K562 (cell line): ENCODE measurements around the gene COL16A1. TPM values are rescaled to one million over a fixed set of nuclear protein-coding genes. Genes with fewer than 3 reads are reported as not detected.

Source experiments
- CBFB ChIP-seq: sonication (generic); formaldehyde crosslinking; IDR thresholded peaks from 2 replicates; pipeline ENCODE4 v1.4.0; 2020; ENCODE audit warnings: mild to moderate bottlenecking, missing genetic modification reagents
- DACH1 ChIP-seq: fragments of 450-650 bp; IDR thresholded peaks from 2 replicates; pipeline ENCODE4 v1.6.1; 2018; ENCODE audit not compliant: partially characterized antibody
- ELF4 ChIP-seq: fragments of 450-650 bp; formaldehyde crosslinking; IDR thresholded peaks from 2 replicates; pipeline ENCODE4 v1.4.0; 2022; ENCODE audit warnings: missing genetic modification characterization
- FOXJ3 ChIP-seq: sonication (generic); formaldehyde crosslinking; IDR thresholded peaks from 2 replicates; pipeline ENCODE4 v1.4.0; 2020; ENCODE audit warnings: mild to moderate bottlenecking, missing genetic modification reagents
- HEY1 ChIP-seq: fragments of 250-450 bp; sonication (Bioruptor Pico); IDR thresholded peaks from 2 replicates; pipeline ENCODE4 v1.5.0; 2020; ENCODE audit warnings: mild to moderate bottlenecking, moderate library complexity, borderline replicate concordance
- KDM5B ChIP-seq: fragments of 200-600 bp; sonication (generic); IDR thresholded peaks from 2 replicates; pipeline ENCODE4 v1.6.1; 2012; ENCODE audit warnings: low read depth, mild to moderate bottlenecking, moderate library complexity, low read length, control low read depth, inconsistent platforms; ENCODE audit not compliant: insufficient replicate concordance
- MECOM ChIP-seq: fragments of 250-450 bp; sonication (Bioruptor Pico); IDR thresholded peaks from 2 replicates; pipeline ENCODE4 v1.8.0; 2022; ENCODE audit warnings: inconsistent platforms
- NR2C2 ChIP-seq, 2 experiments: fragments of 200-800 bp in 1 of 2; sonication (Bioruptor generic) in 1 of 2; sonication (generic) in 1 of 2; formaldehyde crosslinking in 1 of 2; IDR thresholded peaks; 2 replicates each; pipeline versions ENCODE4 v1.6.1 to v1.8.0; 2016 to 2022; ENCODE audit warnings: mild to moderate bottlenecking in 1 of 2, missing compliant biosample characterization in 1 of 2, missing genetic modification characterization in 1 of 2, missing genetic modification reagents in 1 of 2
- PHB ChIP-seq: fragments of 250-450 bp; sonication (Bioruptor Pico); IDR thresholded peaks from 2 replicates; pipeline ENCODE4 v1.5.0; 2021
- PHB2 ChIP-seq: fragments of 450-650 bp; IDR thresholded peaks from 2 replicates; pipeline ENCODE4 v1.6.1; 2017; ENCODE audit warnings: low read depth
- RBFOX2 ChIP-seq: fragments of 200-400 bp; formaldehyde crosslinking; IDR thresholded peaks from 2 replicates; pipeline ENCODE4 v1.6.1; 2017; ENCODE audit warnings: low read depth, mild to moderate bottlenecking, low read length, moderate library complexity
- RBM25 ChIP-seq: fragments of 200-400 bp; formaldehyde crosslinking; IDR thresholded peaks from 2 replicates; pipeline ENCODE4 v1.6.1; 2018; ENCODE audit warnings: low read length, low read depth, moderate library complexity; ENCODE audit not compliant: severe bottlenecking
- RFX5 ChIP-seq: IDR thresholded peaks from 2 replicates; pipeline ENCODE4 v1.6.1; 2011; ENCODE audit warnings: low read depth, mild to moderate bottlenecking, improper control_type of control experiment, low read length
- SIX5 ChIP-seq, 2 experiments: IDR thresholded peaks; 2 replicates each; pipeline ENCODE4 v1.6.1; 2011; ENCODE audit warnings: low read length in 2 of 2, borderline replicate concordance in 1 of 2, low read depth in 1 of 2, mild to moderate bottlenecking in 1 of 2, moderate library complexity in 1 of 2; ENCODE audit not compliant: insufficient read depth in 1 of 2
- STAG1 ChIP-seq: sonication (generic); formaldehyde crosslinking; IDR thresholded peaks from 2 replicates; pipeline ENCODE4 v1.5.0; 2020; ENCODE audit warnings: missing genetic modification reagents, borderline replicate concordance
- TCF7 ChIP-seq: sonication (generic); IDR thresholded peaks from 2 replicates; pipeline ENCODE4 v1.6.1; 2016; ENCODE audit warnings: antibody characterized with exemption, borderline replicate concordance
- ZNF133 ChIP-seq: fragments of 250-450 bp; sonication (Bioruptor Pico); IDR thresholded peaks from 2 replicates; pipeline ENCODE4 v1.4.0; 2020; ENCODE audit warnings: mild to moderate bottlenecking
- ZNF174 ChIP-seq: fragments of 250-450 bp; sonication (Bioruptor Pico); IDR thresholded peaks from 2 replicates; pipeline ENCODE4 v1.4.0; 2020; ENCODE audit warnings: mild to moderate bottlenecking
- ZSCAN32 ChIP-seq: fragments of 450-650 bp; formaldehyde crosslinking; IDR thresholded peaks from 2 replicates; pipeline ENCODE4 v1.4.0; 2020; ENCODE audit warnings: mild to moderate bottlenecking, moderate library complexity
- polyA plus RNA-seq, 8 experiments: library from polyadenylated mRNA; depleted of rRNA in 4 of 8; stranded (reverse) in 5 of 8; unstranded in 3 of 8; fragments of >200 nt; fragmentation: Nextera tagmentation in 2 of 8; fragmentation: Illumina TruSeq in 1 of 8; extraction: Ambion mirVana in 2 of 8; extraction: Trizol in 1 of 8; gene quantifications; 2 replicates each; pipeline versions ENCODE4 v1.2.1 to v1.2.3, GENCODE V29; 2011 to 2014; ENCODE audit warnings: inconsistent platforms in 1 of 8, missing spikeins in 1 of 8
- total RNA-seq, 7 experiments: library from RNA; depleted of rRNA in 6 of 7; stranded (reverse); fragments of >200 nt in 6 of 7; fragmentation: Illumina TruSeq in 2 of 7; extraction: Trizol in 2 of 7; gene quantifications; 2 replicates each; pipeline versions ENCODE4 v1.2.1 to v1.2.3, GENCODE V29; 2011 to 2021; ENCODE audit warnings: low replicate concordance in 1 of 7
- TF ChIP-seq, protein P1 (sequence below): fragments of 250-450 bp; sonication (Bioruptor Pico); IDR thresholded peaks from 2 replicates; pipeline ENCODE4 v1.5.0; 2021; ENCODE audit warnings: mild to moderate bottlenecking, borderline replicate concordance
- TF ChIP-seq, protein P2 (sequence below), 3 experiments: fragments of 200-800 bp in 1 of 3; sonication (Bioruptor generic) in 1 of 3; sonication (generic) in 1 of 3; formaldehyde crosslinking in 1 of 3; IDR thresholded peaks; 2 replicates each; pipeline versions ENCODE4 v1.6.1 to v1.8.0; 2016 to 2022; ENCODE audit warnings: mild to moderate bottlenecking in 2 of 3, missing compliant biosample characterization in 2 of 3, missing genetic modification characterization in 2 of 3, missing genetic modification reagents in 1 of 3
- TF ChIP-seq, protein P3 (sequence below): fragments of 450-650 bp; formaldehyde crosslinking; IDR thresholded peaks from 2 replicates; pipeline ENCODE4 v1.4.0; 2020; ENCODE audit warnings: mild to moderate bottlenecking
- TF ChIP-seq, protein P4 (sequence below): fragments of 450-650 bp; conservative IDR thresholded peaks from 2 replicates; pipeline ENCODE4 v1.6.1; 2016; ENCODE audit warnings: missing genetic modification characterization, low read depth, mild to moderate bottlenecking, missing compliant biosample characterization, moderate library complexity

Gene COL16A1
- total and polyA plus RNA-seq, 9 of the 15 experiments (the other 6 are each of a cell fraction or from before 2014, with no cell fraction given): 0.11 to 0.60 (median 0.11) TPM; not detected in 6

DNA sequence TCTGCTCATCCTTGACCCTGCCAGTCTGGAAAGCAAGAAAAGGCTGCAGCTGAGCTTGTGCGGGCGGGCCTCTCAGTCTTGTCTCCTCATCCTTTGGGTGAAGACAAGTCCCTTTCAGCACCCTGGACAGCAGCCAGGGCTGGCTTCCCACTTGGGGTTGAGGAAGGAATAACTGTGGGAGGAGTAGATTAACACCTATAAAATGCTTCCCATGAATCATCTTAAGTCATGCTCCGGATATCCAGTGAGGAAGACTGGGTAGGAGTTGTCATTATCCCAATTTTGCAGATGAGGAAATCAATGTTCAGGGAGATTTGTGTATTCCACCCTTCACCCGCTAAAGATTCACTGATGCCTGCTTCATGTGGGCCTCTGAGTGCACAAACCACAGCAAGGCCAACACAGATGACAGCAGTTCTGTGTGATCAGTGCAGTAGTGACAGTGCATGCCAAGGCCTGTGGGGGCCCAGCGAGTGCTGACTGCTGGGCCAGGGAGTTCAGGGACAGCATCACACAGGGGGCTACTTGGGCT, 20.1 kb upstream of the COL16A1 start (continued):
- TF ChIP-seq, protein P1, sequence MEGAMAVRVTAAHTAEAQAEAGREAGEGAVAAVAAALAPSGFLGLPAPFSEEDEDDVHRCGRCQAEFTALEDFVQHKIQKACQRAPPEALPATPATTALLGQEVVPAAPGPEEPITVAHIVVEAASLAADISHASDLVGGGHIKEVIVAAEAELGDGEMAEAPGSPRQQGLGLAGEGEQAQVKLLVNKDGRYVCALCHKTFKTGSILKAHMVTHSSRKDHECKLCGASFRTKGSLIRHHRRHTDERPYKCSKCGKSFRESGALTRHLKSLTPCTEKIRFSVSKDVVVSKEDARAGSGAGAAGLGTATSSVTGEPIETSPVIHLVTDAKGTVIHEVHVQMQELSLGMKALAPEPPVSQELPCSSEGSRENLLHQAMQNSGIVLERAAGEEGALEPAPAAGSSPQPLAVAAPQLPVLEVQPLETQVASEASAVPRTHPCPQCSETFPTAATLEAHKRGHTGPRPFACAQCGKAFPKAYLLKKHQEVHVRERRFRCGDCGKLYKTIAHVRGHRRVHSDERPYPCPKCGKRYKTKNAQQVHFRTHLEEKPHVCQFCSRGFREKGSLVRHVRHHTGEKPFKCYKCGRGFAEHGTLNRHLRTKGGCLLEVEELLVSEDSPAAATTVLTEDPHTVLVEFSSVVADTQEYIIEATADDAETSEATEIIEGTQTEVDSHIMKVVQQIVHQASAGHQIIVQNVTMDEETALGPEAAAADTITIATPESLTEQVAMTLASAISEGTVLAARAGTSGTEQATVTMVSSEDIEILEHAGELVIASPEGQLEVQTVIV (CRISPR knock-in tag): no peak
- TF ChIP-seq TCF7 (no peak), MECOM (CRISPR knock-in tag) (no peak), HEY1 (CRISPR knock-in tag) (no peak), RBFOX2 (no peak), ZSCAN32 (CRISPR knock-in tag) (no peak), RBM25 (no peak), STAG1 (0 out of 2 replicates have a peak, but pooled peaks have one; percentile 7), ELF4 (no peak), KDM5B (no peak), NR2C2 (CRISPR knock-in tag; IDR thresholded peaks at IDR 0.05) (no peak; the same call in 1 of the 2 replicates), NR2C2 (tag; IDR thresholded peaks at IDR 0.05) (no peak), SIX5 (IDR thresholded peaks at IDR 0.05; ENCODE audit: borderline replicate concordance in 1 of 2, insufficient read depth in 1 of 2, low read depth in 1 of 2, low read length in 2 of 2) (no peak), ZNF133 (CRISPR knock-in tag) (no peak), DACH1 (no peak), PHB (CRISPR knock-in tag) (no peak), CBFB (CRISPR knock-in tag) (no peak), RFX5 (no peak), PHB2 (no peak), FOXJ3 (CRISPR knock-in tag) (no peak), ZNF174 (CRISPR knock-in tag) (no peak)
- TF ChIP-seq, protein P2, sequence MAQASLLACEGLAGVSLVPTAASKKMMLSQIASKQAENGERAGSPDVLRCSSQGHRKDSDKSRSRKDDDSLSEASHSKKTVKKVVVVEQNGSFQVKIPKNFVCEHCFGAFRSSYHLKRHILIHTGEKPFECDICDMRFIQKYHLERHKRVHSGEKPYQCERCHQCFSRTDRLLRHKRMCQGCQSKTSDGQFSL (CRISPR knock-in tag; IDR thresholded peaks at IDR 0.05): no peak
- TF ChIP-seq, protein P2 (tag; IDR thresholded peaks at IDR 0.05): 0 out of 4 replicates have a peak, but pooled peaks of 1 of the 2 experiments have one; percentile 29
- TF ChIP-seq, protein P3, sequence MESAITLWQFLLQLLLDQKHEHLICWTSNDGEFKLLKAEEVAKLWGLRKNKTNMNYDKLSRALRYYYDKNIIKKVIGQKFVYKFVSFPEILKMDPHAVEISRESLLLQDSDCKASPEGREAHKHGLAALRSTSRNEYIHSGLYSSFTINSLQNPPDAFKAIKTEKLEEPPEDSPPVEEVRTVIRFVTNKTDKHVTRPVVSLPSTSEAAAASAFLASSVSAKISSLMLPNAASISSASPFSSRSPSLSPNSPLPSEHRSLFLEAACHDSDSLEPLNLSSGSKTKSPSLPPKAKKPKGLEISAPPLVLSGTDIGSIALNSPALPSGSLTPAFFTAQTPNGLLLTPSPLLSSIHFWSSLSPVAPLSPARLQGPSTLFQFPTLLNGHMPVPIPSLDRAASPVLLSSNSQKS: no peak
- TF ChIP-seq, protein P4, sequence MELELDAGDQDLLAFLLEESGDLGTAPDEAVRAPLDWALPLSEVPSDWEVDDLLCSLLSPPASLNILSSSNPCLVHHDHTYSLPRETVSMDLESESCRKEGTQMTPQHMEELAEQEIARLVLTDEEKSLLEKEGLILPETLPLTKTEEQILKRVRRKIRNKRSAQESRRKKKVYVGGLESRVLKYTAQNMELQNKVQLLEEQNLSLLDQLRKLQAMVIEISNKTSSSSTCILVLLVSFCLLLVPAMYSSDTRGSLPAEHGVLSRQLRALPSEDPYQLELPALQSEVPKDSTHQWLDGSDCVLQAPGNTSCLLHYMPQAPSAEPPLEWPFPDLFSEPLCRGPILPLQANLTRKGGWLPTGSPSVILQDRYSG (tag): peak; percentile 76
